HEK293 (cell line): Measurements from ENCODE around the gene YIPF4.

Experiments
- CTCF ChIA-PET: fragments of 350-600 bp; formaldehyde crosslinking; extraction: SDS; loops from one replicate; lab custom pipeline; 2021; ENCODE audit warnings: antibody characterized with exemption; lab: Yijun Ruan, JAX
- POLR2A ChIA-PET: fragments of 300-600 bp; formaldehyde crosslinking; extraction: SDS; loops from one replicate; lab custom pipeline; 2020; ENCODE audit warnings: antibody characterized with exemption, inconsistent platforms; lab: Yijun Ruan, JAX
- H3K27ac ChIP-seq: fragments of 200-500 bp; sonication (Bioruptor generic); 2 replicates; pipeline ENCODE4 v1.5.1; 2014; ENCODE audit warnings: low read depth, low read length, control low read depth, inconsistent platforms; ENCODE audit errors: extremely low read depth
- H3K36me3 ChIP-seq, 2 experiments: fragments of 200-500 bp in 1 of 2; sonication (Bioruptor generic) in 1 of 2; 1 replicate in 1 of 2; 2 replicates in 1 of 2; pipeline ENCODE4 v1.5.1; 2014 to 2017; ENCODE audit warnings: inconsistent platforms in 2 of 2, low read length in 2 of 2; ENCODE audit not compliant: control insufficient read depth in 2 of 2, insufficient read depth in 1 of 2
- H3K4me1 ChIP-seq: fragments of 200-500 bp; sonication (Bioruptor generic); 2 replicates; pipeline ENCODE4 v1.5.1; 2014; ENCODE audit warnings: mild to moderate bottlenecking, low read length, inconsistent platforms; ENCODE audit not compliant: control insufficient read depth, insufficient read depth
- H3K4me3 ChIP-seq: 2 replicates; pipeline ENCODE4 v1.5.1; 2011; ENCODE audit warnings: low read depth, mild to moderate bottlenecking, control low read depth, low read length, moderate library complexity
- H3K9me3 ChIP-seq: fragments of 200-500 bp; sonication (Bioruptor generic); 2 replicates; pipeline ENCODE4 v1.5.1; 2014; ENCODE audit warnings: low read depth, low read length, inconsistent platforms; ENCODE audit not compliant: control insufficient read depth, insufficient read depth
- HOXA7 ChIP-seq: sonication (generic); formaldehyde crosslinking; IDR thresholded peaks from 2 replicates; pipeline ENCODE4 v1.8.1; 2022; ENCODE audit warnings: missing genetic modification reagents, borderline replicate concordance
- TCF7L2 ChIP-seq: IDR thresholded peaks from 2 replicates; pipeline ENCODE4 v1.6.1; 2011; ENCODE audit warnings: low read depth, mild to moderate bottlenecking, inconsistent platforms, low read length, moderate library complexity, borderline replicate concordance
- TRIM28 ChIP-seq: IDR thresholded peaks from 2 replicates; pipeline ENCODE4 v1.6.1; 2011; ENCODE audit warnings: low read length, control low read depth, borderline replicate concordance
- ZBTB11 ChIP-seq: fragments of 450-650 bp; formaldehyde crosslinking; conservative IDR thresholded peaks from 2 replicates; pipeline ENCODE4 v1.5.1; 2016; ENCODE audit warnings: low read depth, missing biosample characterization, missing genetic modification characterization
- ZFP69B ChIP-seq: fragments of 450-650 bp; formaldehyde crosslinking; IDR thresholded peaks from 2 replicates; pipeline ENCODE4 v1.5.1; 2016; ENCODE audit warnings: missing biosample characterization, missing genetic modification characterization
- ZNF16 ChIP-seq: fragments of 450-650 bp; formaldehyde crosslinking; IDR thresholded peaks from 2 replicates; pipeline ENCODE4 v1.5.1; 2016; ENCODE audit warnings: low read depth, missing biosample characterization, missing genetic modification characterization
- ZNF184 ChIP-seq: fragments of 450-650 bp; IDR thresholded peaks from 2 replicates; pipeline ENCODE4 v1.5.1; 2018; ENCODE audit warnings: missing biosample characterization, mild to moderate bottlenecking, missing genetic modification characterization
- ZNF24 ChIP-seq: fragments of 450-650 bp; formaldehyde crosslinking; IDR thresholded peaks from 2 replicates; pipeline ENCODE4 v1.5.1; 2016; ENCODE audit warnings: missing biosample characterization, missing genetic modification characterization
- ZNF335 ChIP-seq: fragments of 450-650 bp; formaldehyde crosslinking; conservative IDR thresholded peaks from 2 replicates; pipeline ENCODE4 v1.5.1; 2016; ENCODE audit warnings: missing biosample characterization, missing genetic modification characterization
- ZNF37A ChIP-seq: fragments of 450-650 bp; IDR thresholded peaks from 2 replicates; pipeline ENCODE4 v1.5.1; 2018; ENCODE audit warnings: missing biosample characterization, missing genetic modification characterization
- ZNF423 ChIP-seq: fragments of 450-650 bp; formaldehyde crosslinking; IDR thresholded peaks from 2 replicates; pipeline ENCODE4 v1.5.1; 2016; ENCODE audit warnings: missing biosample characterization, missing genetic modification characterization
- ZNF561 ChIP-seq: fragments of 450-650 bp; IDR thresholded peaks from 2 replicates; pipeline ENCODE4 v1.5.1; 2018; ENCODE audit warnings: missing biosample characterization, missing genetic modification characterization, borderline replicate concordance
- ZNF626 ChIP-seq: fragments of 450-650 bp; sonication (Bioruptor Pico); formaldehyde crosslinking; IDR thresholded peaks from 2 replicates; pipeline ENCODE4 v1.5.1; 2018; ENCODE audit warnings: missing biosample characterization, missing genetic modification characterization, inconsistent platforms
- ZNF76 ChIP-seq: fragments of 450-650 bp; formaldehyde crosslinking; IDR thresholded peaks from 2 replicates; pipeline ENCODE4; 2016; ENCODE audit warnings: low read depth, missing biosample characterization, missing genetic modification characterization, borderline replicate concordance
- ZXDB ChIP-seq: fragments of 450-650 bp; formaldehyde crosslinking; IDR thresholded peaks from 2 replicates; pipeline ENCODE4 v1.5.1; 2016; ENCODE audit warnings: missing biosample characterization, missing genetic modification characterization
- TF ChIP-seq, protein P1 (sequence below): fragments of 450-650 bp; formaldehyde crosslinking; IDR thresholded peaks from 2 replicates; pipeline ENCODE4 v1.5.1; 2016; ENCODE audit warnings: missing biosample characterization, missing genetic modification characterization
- TF ChIP-seq, protein P2 (sequence below): fragments of 450-650 bp; formaldehyde crosslinking; IDR thresholded peaks from 2 replicates; pipeline ENCODE4 v1.5.1; 2016; ENCODE audit warnings: missing biosample characterization, missing genetic modification characterization
- TF ChIP-seq, protein P3 (sequence below): fragments of 450-650 bp; formaldehyde crosslinking; conservative IDR thresholded peaks from 2 replicates; pipeline ENCODE4 v1.5.1; 2016; ENCODE audit warnings: low read depth, missing biosample characterization, missing genetic modification characterization

The YIPF4 gene

DNA sequence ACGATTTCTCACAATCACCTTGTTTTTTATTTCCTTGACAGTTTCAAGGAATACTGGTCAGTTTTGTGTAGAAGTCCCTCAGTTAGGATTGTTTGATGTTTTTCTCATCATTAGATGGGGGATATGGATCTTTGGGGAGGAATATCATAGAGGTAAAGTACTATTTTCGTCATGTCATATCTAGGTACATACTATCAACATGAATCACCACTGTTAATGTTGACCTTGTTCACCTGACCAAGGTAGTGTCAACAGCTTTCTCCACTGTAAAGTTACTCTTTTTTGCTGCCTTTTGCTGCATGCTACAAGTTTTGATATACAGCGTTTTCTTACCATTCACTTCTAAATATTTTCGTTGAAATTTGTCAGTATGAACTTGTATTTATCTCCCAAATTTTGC is 45.7 kb upstream of the YIPF4 start (continued):
- TF ChIP-seq ZNF184 (tag by site-specific recombination) (no peak), ZNF561 (tag by site-specific recombination) (no peak), ZNF37A (tag by site-specific recombination) (no peak), HOXA7 (no peak), ZNF626 (tag by site-specific recombination) (no peak), ZXDB (tag by site-specific recombination) (no peak), ZNF76 (no peak), ZNF335 (tag by site-specific recombination) (no peak), ZFP69B (no peak)
- TF ChIP-seq, protein P1, sequence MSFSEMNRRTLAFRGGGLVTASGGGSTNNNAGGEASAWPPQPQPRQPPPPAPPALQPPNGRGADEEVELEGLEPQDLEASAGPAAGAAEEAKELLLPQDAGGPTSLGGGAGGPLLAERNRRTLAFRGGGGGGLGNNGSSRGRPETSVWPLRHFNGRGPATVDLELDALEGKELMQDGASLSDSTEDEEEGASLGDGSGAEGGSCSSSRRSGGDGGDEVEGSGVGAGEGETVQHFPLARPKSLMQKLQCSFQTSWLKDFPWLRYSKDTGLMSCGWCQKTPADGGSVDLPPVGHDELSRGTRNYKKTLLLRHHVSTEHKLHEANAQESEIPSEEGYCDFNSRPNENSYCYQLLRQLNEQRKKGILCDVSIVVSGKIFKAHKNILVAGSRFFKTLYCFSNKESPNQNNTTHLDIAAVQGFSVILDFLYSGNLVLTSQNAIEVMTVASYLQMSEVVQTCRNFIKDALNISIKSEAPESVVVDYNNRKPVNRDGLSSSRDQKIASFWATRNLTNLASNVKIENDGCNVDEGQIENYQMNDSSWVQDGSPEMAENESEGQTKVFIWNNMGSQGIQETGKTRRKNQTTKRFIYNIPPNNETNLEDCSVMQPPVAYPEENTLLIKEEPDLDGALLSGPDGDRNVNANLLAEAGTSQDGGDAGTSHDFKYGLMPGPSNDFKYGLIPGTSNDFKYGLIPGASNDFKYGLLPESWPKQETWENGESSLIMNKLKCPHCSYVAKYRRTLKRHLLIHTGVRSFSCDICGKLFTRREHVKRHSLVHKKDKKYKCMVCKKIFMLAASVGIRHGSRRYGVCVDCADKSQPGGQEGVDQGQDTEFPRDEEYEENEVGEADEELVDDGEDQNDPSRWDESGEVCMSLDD, result no peak
- TF ChIP-seq, protein P2, sequence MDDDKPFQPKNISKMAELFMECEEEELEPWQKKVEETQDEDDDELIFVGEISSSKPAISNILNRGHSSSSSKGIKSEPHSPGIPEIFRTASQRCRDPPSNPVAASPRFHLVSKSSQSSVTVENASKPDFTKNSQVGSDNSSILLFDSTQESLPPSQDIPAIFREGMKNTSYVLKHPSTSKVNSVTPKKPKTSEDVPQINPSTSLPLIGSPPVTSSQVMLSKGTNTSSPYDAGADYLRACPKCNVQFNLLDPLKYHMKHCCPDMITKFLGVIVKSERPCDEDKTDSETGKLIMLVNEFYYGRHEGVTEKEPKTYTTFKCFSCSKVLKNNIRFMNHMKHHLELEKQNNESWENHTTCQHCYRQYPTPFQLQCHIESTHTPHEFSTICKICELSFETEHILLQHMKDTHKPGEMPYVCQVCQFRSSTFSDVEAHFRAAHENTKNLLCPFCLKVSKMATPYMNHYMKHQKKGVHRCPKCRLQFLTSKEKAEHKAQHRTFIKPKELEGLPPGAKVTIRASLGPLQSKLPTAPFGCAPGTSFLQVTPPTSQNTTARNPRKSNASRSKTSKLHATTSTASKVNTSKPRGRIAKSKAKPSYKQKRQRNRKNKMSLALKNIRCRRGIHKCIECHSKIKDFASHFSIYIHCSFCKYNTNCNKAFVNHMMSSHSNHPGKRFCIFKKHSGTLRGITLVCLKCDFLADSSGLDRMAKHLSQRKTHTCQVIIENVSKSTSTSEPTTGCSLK (tag by site-specific recombination), result no peak
- TF ChIP-seq, protein P3, sequence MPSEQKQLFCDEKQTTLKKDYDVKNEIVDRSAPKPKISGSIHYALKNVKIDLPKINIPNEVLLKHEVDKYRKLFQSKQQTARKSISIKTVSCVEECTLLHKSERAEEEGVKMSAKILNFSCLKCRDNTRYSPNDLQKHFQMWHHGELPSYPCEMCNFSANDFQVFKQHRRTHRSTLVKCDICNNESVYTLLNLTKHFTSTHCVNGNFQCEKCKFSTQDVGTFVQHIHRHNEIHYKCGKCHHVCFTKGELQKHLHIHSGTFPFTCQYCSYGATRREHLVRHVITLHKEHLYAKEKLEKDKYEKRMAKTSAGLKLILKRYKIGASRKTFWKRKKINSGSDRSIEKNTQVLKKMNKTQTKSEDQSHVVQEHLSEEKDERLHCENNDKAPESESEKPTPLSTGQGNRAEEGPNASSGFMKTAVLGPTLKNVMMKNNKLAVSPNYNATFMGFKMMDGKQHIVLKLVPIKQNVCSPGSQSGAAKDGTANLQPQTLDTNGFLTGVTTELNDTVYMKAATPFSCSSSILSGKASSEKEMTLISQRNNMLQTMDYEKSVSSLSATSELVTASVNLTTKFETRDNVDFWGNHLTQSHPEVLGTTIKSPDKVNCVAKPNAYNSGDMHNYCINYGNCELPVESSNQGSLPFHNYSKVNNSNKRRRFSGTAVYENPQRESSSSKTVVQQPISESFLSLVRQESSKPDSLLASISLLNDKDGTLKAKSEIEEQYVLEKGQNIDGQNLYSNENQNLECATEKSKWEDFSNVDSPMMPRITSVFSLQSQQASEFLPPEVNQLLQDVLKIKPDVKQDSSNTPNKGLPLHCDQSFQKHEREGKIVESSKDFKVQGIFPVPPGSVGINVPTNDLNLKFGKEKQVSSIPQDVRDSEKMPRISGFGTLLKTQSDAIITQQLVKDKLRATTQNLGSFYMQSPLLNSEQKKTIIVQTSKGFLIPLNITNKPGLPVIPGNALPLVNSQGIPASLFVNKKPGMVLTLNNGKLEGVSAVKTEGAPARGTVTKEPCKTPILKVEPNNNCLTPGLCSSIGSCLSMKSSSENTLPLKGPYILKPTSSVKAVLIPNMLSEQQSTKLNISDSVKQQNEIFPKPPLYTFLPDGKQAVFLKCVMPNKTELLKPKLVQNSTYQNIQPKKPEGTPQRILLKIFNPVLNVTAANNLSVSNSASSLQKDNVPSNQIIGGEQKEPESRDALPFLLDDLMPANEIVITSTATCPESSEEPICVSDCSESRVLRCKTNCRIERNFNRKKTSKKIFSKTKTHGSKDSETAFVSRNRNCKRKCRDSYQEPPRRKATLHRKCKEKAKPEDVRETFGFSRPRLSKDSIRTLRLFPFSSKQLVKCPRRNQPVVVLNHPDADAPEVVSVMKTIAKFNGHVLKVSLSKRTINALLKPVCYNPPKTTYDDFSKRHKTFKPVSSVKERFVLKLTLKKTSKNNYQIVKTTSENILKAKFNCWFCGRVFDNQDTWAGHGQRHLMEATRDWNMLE (tag by site-specific recombination), result no peak

DNA sequence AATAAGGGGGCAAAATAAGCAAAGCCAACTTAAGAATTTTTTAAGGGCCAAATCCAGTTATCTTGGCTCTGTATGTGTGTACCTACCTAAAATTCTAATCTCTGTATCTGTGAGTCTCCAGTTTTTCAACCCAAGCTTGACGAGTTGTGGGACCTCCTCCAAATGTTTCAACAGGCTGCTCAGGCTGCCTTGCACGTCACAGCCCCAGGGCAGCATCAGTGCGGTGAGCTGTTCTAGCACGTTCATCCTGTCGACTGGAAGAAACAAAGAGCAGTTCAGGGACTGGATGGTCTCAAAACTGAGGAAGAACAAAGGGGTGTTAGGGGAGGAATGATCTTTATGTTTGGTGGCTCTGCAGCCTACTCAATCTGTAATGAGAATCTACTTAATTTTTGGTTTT is 42.4 kb upstream of the YIPF4 start:
- ChIA-PET POLR2A (no interaction called here), CTCF (interaction anchor here (0.6 to 2.0 kb wide), 3 partner anchors 12 to 516 kb away, joined by 3 to 5 read pairs (median 4); no protein-coding TSS in a partner anchor)
- H3K36me3 ChIP-seq, result peaks cover 0 to 5% of the 10 kb centered on the region in 2 experiments; a peak in 2 of 3 replicates
- TF ChIP-seq TCF7L2, result no peak
- TF ChIP-seq ZNF24 (tag by site-specific recombination), result no peak
- TF ChIP-seq TRIM28, result no peak
- TF ChIP-seq ZBTB11 (tag by site-specific recombination), result no peak
- TF ChIP-seq ZNF16 (tag by site-specific recombination), result no peak
- TF ChIP-seq ZNF423 (tag by site-specific recombination), result no peak
- H3K27ac ChIP-seq, result no peak overlapping the region
- H3K9me3 ChIP-seq, result no peaks in the 10 kb centered on the region
- no peak overlapping the region for H3K4me3 ChIP-seq
- H3K4me1 ChIP-seq, result no peaks in the 10 kb centered on the region
